Fibroblast of skin of right biceps (primary cell): ENCODE data around the gene NAGPA.
"Not testable (repeated sequence)": the region's sequence is repeated elsewhere in the genome, so short reads cannot be mapped to it uniquely, and the experiment has no call there.

Experiments used
- DNase-seq: peaks from one replicate; pipeline ENCODE4 v3.0.0-alpha.2; 2013

The NAGPA gene

GRCh38 chr16:5059386-5060072, 25.8 kb upstream of the NAGPA start:
- DNase-seq = no peak

GRCh38 chr16:5058476-5058875, 24.7 kb upstream of the NAGPA start:
- peak; percentile 37 for DNase-seq

DNA sequence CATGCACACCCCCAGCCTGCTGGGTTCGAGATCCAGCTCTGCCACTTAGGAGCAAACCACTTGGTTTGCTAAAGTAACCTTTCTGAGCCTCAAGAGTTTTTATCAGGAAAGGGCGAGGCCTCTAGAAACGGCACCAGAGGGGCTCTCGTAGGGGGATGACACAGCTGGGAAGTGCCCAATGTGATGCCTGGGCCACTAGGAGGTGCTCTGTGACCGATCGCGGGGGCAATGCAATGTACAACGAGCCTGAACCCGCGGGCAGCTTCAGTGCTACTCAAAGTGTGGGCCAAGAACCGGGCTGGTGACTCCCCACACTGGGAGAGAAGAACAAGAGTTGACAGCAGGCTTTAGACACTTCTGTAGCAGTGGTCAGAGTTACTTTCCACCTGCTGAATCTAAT, 22.6 kb upstream of the NAGPA start:
- DNase-seq = peak; percentile 24

DNA sequence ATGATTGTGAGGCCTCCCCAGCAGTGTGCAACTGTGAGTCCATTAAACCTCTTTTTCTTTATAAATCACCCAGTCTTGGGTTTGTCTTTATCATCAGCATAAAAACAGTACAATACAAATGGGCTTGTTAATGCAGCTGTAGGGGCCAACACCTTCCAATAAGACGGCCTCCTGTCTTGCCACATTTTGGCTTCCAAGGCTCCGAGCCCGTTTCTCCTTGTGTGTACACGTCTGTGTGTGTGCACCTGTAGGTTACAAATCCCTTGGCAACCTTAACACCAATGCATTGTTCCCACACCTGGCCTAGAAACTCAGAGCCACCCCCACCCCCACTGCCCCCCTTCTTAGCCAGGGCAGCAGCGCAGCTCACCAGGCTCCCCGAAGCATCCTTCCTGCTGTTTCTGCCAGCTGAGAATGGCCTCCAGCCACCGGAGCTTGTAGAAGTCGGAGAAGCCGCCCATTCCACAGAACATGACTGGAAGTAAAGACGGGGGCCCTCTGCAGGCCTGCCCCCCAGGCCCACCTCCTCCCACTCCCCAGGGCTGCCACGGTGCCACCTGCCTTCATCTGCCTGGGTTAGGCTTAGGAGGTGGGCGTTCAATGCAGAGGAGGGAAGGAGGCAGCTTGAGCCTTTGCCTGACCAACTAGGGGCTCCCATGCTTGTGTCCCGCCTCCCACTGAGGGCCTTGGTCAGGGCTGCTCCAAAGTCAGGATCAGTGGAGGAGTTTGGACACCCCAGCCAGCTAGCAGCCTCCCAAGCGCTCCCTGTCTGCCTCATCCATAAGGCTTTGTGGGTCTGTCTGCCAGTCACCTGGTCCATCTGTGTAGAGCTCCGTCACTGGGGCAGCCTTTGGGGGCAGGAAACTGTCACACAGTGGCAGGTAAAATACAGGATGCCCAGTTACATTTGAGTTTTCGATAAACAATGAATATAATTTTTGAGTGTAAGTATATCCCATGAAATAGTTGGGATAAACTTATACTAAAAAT, 21.4 kb upstream of the NAGPA start:
- DNase-seq = no peak

DNA sequence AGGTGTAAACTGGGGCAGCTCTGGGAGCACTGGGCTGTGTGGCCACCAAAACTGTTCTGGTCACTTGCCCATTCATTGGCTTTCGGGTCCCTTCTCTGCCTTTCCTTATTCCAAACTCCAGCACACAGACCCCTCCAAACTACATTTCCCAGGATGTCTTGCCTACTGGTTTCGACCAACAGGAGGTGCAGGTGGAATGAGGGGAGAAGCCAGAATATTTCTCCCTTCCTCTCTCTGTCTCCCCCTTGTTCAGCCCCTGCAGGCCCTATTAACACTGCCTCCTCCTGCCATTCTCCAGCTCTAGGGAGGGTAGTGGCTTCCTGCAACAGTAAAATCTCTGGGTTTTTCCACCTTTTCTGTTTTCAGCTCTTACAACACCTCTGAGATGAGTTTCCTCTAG, 13.2 kb upstream of the NAGPA start:
- DNase-seq = no peak

GRCh38 chr16:5045499-5046115, 11.9 kb upstream of the NAGPA start:
- no peak for DNase-seq

DNA sequence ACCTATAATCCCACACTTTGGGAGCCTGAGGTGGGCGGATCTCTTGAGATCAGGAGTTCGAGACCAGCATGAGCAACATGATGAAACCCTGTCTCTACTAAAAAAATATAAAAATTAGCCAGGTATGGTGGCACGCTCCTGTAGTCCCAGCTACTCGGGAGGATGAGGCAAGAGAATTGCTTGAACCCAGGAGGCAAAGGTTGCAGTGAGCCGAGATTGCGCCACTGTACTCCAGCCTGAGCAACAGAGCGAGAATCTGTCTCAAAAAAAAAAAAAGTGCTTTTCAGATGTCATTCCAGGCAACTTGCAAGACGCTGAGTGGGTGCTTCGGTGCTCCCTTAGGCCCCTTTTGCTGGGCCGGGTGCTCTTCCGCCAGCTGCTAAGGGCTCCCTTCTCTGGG, 10.8 kb upstream of the NAGPA start:
- not testable (repeated sequence) for DNase-seq

DNA sequence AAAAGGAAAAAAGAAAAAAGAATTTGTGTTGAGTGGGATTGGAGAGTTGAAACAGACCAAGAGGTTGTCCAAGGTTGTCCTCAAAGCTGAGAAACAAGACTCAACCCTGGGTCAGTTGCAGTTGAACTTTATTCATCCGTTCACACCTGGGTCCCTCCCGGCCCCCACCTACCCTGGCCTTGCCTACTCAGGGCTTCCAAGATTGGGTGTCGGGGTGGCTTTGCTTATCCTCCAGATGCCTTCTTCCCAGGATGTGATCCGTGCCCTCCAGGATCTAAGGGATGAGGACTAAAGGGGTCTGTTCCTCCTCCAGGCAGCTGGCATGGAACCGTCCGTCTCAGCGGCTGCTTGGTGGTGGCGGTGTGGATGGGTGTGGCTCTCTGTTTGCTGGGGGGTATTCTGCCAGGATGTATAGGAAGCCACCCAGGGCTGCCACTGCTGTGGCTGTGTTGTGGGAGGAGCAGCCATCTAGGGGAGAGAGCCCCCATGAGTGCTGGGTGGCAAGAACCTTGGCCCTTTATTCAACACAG, 10.3 kb upstream of the NAGPA start:
- no peak for DNase-seq

- peak; percentile 54 for DNase-seq
These were observed 8.9 kb upstream of the NAGPA start for GRCh38 chr16:5042574-5043171.

- DNase-seq = peak; percentile 66
These were observed 7.9 kb upstream of the NAGPA start for GRCh38 chr16:5041600-5042133.

DNA sequence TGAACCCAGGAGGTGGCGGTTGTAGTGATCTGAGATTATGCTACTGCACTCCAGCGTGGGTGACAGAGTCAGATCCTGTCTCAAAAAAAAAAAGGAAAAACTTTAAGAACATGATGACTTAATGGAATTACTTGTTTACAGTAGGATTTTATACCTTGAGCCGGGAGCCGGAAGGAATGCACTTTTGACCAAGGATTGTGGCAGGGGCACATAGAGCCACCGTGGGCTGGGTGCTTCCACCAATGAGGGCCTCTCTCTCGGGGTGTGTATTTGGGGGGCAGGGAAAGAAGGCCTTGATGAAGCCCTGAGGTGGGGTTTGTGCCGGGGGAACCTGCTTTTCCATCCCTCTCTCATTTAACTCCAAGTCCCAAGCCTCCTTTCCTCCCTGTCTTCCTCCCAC, 6.7 kb upstream of the NAGPA start:
- DNase-seq = no peak

DNA sequence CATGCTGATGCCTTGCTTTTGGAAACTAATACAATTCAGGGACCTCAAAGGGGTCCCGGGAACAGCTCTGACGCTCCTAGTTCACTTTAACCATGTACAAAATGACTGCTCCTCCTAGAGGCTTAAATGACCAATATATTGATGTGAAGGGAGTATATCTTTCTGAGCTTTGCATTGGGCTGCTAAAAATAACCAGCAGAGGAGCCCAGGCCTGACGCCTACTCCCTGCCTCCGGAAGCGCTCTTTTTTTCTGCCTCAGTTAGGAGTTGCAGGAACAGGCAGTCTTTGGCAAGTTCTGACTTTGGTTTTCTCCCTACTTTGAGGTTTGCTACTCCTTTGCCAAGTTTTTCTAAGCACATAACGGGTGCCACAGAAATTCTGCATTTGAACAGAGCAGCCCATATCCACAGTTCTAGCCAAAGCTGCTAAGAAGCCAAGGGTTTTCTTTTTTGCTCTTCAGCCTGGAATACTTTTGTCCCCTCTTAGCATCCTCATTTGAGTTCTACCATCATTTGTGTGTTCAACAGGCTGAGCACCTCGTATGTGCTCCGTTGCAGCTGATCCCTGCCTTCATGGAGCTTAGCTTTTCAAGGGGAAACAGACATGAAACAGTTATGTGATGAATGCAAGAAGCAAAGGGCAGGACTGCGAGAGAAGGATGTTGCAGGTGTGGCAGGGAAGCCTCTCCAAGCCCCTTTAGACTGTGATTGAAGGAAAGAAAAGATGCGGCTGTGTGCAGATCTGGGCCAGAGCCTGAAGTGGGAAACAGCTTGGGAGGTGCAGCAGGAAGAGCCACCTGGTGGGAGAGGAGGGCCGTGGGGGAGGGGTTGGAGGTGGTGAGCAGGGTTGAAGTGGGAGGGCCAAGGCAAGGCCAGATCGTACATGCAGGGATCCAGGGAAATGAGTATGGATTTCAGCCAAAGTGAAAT, 2.8 kb upstream of the NAGPA start:
- no peak for DNase-seq

- no peak for DNase-seq
These were observed 2.1 kb upstream of the NAGPA start for GRCh38 chr16:5035909-5036227.

DNA sequence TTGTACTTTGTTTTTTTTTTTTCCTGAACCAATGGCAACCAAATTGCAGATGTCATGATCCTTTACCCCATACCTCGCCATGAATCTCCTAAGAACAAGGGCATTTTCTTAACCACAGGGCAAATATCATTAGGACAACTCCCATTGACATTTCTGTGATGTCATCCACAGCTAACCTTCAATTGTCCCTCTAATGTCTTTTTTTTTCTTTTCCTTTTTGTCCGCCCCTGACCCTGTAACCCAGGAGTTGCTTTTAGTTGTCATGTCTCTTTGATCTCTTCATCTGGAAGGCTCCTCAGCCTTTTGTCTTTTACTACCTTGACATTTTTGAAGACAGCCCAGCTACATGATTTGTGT, 410 bp upstream of the NAGPA start:
- no peak for DNase-seq

- DNase-seq = no peak
These were observed 977 bp downstream of the NAGPA start for GRCh38 chr16:5032748-5033167.

DNA sequence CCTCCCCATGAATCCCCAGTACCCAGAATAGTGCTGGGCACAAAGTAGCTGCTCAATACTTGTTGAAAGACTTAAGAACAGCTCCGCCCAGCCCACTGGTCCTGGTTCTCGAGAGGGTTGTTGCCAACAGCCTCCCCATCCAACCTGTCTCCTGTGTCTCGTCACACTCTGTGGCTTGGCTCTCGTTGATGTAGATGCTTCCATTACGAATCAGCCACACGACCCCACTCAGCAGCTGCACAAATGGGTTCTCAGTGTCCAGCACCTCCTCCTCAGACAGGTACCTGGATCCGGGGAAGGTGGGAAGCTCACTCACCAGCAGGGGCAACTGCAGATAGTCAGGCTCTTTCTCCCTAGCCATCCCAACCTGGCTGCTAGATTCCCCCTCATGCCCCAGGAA, 2.1 kb downstream of the NAGPA start:
- DNase-seq = no peak

GRCh38 chr16:5030251-5030870, 3.4 kb downstream of the NAGPA start:
- DNase-seq = no peak

DNA sequence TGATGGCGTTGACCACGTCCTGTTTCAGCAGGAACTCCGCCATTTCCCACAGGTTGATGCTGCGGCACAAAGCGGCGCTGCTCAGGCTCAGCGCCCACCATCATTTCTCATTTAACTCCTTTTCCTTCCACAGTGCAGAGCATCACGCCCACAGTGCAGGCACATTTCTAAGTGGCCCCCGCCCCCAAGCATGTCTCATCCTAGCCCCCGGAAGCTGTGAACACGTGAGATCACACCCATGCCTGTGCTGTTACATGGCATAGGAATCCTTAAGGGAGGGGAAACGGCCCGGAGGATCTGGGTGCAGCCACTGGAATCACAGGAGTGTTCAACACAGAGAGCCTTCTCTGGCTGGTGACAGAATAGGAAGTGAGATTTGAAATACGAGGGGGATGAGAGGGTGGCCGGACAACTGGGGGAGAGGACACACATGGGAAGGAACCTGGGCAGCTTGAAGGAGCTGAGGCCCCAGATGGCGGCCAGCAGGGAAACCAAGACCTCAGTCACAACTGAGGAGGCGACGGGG, 4.7 kb downstream of the NAGPA start:
- DNase-seq = no peak

DNA sequence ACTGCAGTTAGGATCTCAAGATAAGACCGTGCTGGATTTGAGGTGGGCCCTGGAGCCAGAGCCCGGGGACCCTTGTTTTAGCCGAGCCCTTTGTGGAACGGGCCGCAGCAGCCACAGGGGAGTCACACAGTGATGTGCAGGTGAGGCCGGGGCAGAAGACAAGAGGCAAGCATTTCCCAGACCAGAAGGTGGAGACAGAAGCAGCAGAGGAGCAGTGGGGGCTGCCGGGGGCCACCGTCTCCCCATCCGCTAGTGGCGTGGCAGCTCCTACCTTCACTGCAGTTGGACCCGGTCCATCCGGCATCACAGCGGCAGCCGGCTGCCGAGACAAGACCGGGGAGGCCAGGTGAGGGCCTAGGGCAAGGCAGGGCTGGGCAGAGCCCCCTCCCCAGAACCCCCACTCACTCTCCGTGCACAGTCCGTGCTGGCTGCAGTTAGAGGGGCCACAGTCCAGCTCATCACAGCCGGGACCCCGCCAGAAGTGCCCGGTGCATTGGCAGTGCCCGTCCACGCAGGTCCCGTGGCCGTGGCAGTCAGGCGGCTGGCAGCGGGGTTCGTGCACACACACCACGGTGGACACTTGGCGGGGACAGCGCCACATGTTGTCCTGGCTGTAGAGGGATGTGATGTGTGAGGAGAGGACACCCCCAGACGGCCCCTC, 6.0 kb downstream of the NAGPA start:
- no peak for DNase-seq

GRCh38 chr16:5027086-5027485, 6.6 kb downstream of the NAGPA start:
- DNase-seq = no peak

DNA sequence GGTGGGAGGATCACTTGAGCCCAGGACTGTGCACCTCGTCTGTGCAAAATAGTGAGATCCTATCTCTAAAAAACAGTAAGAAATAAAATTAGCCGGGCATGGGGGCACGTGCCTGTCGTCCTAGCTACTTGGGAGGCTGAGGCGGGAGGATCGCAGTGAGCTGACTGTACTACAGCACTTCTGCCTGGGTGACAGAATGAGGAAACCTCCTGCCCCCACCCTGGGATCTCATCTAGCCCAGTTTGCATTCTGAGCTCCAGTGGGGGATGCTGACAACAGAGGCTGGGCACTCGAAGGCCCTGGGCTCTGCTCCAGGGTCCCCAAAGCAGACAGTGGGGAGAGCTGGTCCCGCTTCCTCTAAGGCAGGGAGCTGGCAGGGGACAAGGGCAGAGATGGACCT, 7.1 kb downstream of the NAGPA start:
- no peak for DNase-seq
